Ramos (cell line): Measurements from ENCODE around the gene TMEM263.
"Not testable (repeated sequence)": the region's sequence is repeated elsewhere in the genome, so short reads cannot be mapped to it uniquely, and the experiment has no call there.

Experiments used
- in situ Hi-C: fragments of 300-500 bp; cut with MboI; formaldehyde crosslinking; loops from one replicate; pipeline ENCODE4 v1.14.3; 2022; ENCODE audit warnings: low sequenced_read_pairs; ENCODE audit not compliant: unreplicated experiment

The TMEM263 gene

DNA sequence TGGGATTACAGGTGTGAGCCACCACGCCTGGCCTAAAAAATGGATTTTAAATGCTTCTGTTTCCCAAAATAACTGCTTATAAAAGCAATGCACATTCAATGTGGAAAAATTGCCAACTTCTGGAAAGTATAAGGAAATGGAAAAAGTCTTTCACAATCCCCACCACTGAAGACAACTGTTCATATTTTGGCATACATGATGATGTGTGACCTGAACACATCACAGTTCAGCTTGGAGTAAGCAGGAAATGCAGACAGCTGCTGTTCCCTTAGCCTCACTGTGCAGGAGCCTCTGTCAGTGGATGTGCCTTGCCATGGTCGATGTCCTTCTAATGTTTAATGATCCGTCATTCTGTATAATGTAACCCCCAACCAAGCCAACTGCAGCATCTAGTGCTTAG, 26.1 kb downstream of the TMEM263 start:
- in situ Hi-C loops, result no loop called here

DNA sequence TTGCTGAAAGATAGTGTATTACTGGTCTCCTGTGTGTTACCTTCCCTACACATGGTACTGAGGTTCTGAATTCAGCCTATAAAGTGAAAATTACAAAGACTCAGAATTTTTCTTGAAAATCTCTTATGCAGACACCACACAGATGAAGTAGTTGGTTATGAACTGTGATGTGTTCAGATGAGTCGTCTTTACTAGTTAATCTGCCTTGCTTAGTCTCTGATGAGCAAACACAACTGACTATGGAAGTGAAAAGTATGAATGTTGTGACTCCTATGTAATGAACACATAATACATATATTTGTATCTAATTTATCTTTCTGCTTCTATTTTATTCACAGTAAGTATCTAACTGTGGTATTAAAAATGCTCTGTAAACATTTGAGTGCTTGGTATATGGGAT, 26.5 kb downstream of the TMEM263 start:
- in situ Hi-C loops, result no loop called here

DNA sequence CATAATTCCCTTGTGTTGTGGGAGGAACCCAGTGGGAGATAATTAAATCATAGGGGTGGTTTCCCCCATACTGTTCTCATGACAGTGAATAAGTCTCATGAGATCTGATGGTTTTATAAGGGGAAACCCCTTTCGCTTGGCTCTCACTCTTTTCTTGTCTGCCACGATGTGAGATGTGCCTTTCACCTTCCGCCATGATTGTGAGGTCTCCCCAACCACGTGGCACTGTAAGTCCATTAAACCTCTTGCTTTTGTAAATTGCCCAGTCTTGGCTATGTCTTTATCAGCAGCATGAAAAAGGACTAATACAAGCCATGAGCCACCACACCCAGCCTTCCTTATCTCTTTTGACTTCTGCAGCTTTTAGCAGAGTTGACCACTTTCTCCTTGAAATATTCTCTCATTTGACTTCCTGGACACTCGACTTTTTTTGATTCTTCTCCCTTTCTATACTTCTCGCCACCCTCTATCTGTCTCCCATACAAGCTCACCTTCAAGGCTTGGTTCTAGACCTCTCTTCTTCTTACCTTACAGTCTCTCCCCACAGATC, 29.0 kb downstream of the TMEM263 start:
- in situ Hi-C loops, result no loop called here

DNA sequence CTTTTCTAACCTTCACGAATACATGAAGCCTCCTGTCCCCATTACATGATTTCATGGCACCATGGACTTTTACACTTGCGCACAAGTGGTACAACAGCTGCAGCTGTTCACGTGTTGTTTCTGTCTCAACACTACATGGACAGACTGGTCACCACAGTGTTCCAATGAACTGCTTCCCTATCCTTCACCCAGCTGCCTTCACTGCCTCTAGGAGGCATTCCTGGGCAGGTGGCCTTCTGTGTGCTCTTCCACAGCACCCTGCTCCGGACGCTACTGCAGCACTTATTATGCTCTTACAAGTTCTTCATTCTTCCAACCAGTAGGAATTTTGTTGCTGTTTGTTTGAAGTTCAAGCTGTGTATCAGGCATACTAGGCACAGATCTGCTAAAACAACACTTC, 29.8 kb downstream of the TMEM263 start:
- in situ Hi-C loops, result no loop called here

DNA sequence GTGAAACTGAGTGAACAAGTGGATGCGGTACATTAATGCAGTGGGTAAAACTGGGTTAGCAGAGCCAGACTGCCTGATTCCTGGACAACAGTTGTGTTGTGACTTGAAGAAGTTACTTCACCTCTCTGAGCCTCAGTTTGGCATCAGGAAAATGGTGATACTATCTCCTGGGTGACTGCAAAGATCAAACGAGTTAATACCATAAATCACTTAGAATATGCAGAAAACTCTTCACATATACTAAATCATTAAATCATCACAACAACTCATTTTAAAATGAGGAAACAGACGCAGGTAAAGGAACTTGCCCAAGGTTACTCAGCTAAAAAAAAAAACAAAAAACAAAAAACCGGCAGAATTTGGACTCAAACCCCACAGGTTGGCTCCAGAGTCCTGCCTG, 30.4 kb downstream of the TMEM263 start:
- in situ Hi-C loops, result no loop called here

DNA sequence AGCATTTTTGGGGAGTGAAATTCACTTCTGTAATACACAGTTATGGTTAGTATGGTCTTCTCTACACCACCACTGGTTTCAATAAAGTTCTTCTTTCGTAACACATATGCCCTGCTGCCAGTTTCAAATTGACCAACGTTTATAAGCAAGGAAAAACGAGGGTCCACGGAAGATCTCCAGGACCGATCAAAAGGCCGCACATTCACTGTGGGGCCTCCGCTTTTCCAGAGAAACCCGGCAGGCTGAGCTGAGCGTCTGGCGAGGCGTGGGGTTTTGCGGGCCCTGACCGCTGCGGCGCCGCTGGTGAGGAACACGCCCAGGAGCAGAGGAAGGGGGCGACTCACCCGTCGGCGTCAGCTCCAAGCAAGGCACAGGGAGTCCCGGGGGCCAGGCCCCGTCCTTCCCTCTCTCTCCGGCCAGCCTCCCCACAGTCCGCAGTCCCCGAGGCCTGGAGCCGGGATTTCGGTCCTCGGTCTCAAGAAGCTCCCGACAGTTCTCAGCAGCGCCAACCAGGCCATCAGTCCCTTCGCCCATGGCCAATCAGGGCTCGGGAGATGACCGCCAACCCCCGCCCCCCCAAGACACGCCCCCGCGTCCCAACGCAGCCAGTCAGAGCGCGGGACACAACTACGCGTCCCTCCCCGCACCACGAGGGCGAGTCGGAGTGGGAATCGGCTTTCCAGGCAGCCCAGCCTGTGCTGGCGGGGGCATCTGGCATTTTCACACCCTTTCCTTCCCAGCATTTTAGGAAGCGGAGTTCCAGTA, 31.1 kb downstream of the TMEM263 start, which contains the start of gene MTERF2:
MTERF2 (minus strand) TSS at position 522 of the 765 bp plus-strand sequence. CDS start 8,432 bp downstream, outside the sequence.
- in situ Hi-C loops, result no loop called here

DNA sequence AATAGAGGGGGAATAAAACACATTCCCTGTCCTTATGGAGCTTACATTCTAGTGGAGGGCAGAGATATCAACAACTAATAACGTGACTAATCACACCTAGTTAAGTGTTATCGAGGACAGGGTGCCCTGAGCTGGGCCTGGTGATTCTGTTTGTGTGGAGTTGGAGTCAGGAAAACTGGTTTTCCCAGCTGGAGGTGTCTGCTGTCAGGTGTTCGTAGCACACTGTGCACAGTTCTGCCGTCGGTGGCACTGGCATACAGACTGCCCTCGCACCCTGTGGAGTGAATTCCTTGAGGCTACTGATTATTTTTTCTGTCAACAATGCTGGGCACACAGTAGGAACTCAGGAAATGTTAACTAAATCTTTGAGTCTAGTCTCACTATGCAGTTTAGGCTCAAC, 32.1 kb downstream of the TMEM263 start:
- in situ Hi-C loops, result no loop called here

DNA sequence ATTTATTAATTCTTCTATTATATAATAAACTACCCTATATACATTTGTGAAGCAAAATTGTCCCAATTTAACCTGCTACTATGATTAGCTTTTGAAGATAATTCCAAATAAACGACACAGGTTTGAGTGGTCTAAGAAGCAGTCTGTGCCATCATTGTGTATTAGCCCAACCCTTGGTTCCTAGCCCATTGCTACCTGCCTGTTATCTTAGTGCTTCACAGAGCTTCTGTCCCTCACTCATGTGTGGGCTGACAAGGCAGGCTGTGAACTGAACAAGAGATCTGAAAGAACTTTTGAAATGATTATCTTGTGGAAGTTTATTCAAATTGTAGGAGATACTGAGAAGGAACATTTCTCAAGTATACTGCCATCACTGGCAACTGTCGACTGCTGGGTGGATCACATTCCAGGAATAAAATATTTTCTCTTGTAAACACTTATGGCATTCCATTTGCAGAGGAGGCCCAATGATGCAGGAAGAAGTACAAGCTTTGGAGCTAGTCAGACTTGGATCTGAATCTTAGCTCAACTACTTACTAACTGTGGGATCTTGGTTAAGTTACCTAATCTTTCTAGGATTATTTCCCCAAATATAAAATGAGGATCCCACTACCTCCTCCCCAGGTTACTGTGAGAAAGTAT, 39.0 kb downstream of the TMEM263 start:
- in situ Hi-C loops, result no loop called here

DNA sequence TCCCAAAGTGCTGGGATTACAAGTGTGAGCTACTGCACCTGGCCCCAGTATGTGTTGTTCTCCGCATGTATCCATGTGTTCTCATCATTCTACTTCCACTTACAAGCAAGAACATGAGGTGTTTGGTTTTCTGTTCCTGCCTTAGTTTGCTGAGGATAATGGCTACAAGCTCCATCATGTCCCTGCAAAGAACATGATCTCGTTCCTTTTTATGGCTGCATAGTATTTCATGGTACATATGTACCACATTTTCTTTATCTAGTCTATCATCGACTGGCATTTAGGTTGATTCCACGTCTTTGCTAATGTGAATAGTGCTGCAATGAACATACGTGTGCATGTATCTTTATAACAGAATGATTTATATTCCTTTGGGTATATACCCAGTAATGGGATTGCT, 40.4 kb downstream of the TMEM263 start:
- in situ Hi-C loops, result not testable (repeated sequence)

DNA sequence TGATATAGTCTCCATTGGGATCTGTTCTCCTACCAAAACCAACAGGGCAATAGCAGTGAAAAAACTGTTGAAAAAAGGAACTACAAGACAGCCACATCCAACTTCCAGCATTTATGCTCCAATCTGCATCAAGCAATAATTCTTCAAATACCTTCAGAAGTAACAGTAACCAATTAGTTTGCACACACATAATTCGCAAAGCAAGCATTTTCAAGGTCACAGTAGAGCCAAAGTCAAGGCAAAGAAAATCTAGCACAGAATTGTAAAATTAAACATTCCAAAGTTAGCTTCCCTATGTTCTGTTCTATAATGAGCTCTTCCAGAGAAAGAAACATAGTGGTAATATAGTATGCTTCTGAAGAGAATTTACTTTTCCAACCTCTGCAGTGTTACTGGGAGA, 42.2 kb downstream of the TMEM263 start:
- in situ Hi-C loops, result no loop called here

DNA sequence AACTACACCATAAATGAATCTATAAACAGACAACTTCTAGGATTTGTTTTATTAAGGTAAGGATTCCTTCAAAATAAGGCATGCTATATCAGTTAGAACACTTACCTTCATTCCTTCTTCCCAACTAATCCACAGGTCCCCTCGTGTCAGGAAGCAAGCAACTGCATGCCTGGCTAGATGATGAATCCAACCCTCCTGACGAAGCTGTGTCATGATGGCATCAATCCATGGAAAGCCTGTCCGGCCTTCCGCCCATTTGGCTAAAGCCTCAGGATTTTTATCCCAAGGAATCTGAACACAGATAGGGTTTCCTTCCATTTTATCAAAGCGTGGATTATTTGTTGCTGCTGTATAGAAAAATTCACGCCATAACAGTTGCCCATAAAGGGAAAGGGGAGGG, 43.7 kb downstream of the TMEM263 start:
- in situ Hi-C loops, result no loop called here

DNA sequence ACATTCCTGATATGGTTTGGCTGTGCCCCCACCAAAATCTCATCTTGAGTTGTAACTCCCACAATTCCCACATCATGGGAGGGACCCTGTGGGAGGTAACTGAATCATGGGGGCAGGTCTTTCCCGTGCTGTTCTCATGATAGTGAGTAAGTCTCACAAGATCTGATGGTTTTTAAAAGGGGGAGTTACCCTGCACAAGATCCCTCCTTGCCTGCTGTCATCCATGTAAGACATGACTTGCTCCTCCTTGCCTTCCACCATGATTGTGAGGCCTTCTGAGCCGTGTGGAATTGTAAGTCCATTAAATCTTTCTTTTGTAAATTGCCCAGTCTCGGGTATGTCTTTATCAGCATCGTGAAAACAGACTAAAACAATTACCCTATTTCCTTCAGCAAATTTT, 47.0 kb downstream of the TMEM263 start:
- in situ Hi-C loops, result not testable (repeated sequence)

DNA sequence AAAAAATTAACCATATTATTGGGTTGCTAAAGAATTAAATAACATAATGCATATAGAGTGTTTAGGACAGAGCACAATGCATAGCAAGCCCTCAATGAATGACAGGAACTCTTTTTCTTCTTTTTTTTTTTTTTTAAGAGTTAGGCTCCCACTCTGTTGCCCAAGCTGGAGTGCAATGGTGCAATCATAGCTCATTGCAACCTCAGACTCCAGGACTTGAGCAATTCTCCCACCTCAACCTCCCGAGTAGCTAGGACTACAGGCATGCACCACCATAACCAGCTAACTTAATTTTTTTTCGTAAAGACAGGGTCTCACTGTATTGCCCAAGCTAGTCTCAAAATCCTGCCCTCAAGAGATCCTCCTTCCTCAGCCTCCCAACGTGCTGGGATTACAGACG, 51.7 kb downstream of the TMEM263 start:
- in situ Hi-C loops, result no loop called here

DNA sequence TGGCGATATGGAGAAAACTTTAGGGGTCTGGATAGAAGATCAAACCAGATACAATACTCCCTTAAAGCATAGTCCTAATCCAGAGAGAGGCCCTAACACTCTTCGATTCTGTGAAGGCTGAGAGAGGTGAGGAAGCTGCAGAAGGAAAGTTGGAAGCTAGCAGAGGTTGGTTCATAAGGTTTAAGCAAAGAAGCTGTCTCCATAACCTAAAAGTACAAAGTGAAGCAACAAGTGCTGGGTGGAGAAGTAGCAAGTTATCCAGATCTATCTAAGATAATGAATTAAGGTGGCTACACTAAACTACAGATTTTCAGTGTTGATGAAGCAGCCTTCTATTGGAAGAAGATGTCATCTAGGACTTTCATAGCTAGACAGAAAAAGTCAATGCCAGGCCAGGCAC, 55.8 kb downstream of the TMEM263 start:
- in situ Hi-C loops, result no loop called here

DNA sequence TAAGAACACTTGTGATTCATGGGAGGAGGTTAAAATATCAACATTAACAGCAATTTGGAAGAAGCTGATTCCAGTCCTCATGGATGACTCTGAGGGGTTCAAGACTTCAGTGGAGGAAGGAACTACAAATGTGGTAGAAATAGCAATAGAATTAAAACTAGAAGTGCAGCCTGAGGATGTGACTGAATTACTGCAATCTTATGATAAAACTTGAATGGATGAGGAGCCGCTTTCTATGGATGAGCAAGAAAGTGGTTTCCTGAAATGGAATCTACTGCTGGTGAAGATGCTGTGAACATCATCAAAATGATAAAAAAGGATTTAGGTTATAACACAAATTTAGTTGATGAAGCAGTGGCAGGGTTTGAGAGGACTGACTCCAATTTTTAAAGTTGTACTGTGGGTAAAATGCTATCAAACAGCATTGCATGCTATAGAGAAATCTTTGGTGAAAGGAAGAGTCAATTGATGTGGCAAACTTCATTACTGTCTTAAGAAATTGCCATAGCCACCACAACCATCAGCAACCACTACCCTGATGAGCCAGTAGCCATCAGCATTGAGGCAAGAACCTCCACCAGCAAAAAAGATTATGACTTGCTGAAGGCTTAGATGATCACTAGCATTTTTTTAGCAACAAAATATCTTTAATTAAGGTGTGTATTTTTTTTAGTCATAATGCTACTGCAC, 57.2 kb downstream of the TMEM263 start:
- in situ Hi-C loops, result no loop called here

DNA sequence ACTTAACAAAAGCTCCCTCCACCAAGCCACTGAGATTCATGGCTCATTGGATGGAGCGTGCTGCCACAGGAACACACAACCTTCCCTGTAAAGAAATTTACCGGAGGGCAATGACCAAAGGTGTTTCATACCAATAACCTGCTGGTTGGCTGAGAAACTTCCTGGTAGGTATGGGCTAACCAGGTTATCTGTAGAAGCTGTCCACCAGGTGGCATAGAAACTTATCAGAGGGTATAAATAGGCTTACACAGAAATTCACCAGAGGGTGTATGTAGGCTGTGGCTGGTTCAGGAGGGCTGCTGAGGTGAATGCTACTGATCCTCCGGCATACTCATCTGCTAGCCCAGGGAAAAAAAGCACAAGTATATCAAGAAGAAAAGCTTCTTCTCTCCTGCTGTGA, 58.3 kb downstream of the TMEM263 start:
- in situ Hi-C loops, result no loop called here

DNA sequence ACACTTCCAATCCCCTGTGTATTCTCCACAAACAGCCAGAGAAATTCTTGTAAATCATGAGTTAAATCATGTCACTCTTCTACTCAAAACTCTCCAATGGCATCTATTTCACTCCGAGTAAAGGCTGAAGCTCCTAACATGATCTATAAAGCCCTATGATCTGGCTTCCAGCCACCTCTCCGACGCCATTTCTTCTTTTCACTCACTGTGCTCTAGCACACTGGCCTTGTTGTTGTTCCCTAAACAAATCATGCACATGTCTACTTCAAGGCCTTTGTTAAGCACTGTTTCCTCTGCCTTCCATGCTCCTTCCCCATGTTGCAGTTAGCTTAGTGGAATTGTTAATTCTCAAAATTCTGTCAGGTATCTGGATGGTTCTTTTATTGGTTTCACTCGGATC, 61.3 kb downstream of the TMEM263 start:
- in situ Hi-C loops, result no loop called here

DNA sequence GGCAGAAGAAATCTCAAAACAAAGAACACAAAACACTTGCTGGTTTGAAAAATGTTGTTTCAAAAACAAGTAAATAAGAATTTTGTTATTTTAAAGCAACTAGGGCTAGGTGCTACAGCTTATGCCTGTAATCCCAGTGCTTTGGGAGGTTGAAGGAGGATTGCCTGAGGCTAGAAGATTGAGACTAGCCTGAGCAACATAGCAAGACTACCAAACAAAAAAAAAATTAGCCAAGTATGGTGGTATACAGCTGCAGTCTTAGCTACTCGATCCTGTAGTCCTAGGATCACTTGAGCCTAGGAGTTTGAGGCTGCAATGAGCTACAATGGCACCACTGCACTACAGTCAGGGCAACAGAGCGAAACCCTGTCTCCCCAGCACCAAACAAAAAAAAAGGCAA, 63.8 kb downstream of the TMEM263 start:
- in situ Hi-C loops, result no loop called here
